A549 (cell line): Measurements from ENCODE around the gene LAMC3. TPM values are rescaled to one million over a fixed set of nuclear protein-coding genes. Genes with fewer than 3 reads are reported as not detected.

Experiments used
- ATAC-seq, 2 experiments: fragments of 200-7000 bp in 1 of 2; fragments of >200 bp in 1 of 2; cut with Nextera tagmentation in 1 of 2; cut with Tn5 transposase in 1 of 2; 3 replicates each; pipeline versions ENCODE4 v1.8.0 to v1.9.1; 2018 to 2020; ENCODE audit warnings: mild to moderate bottlenecking in 1 of 2, moderate library complexity in 1 of 2
- CTCF ChIA-PET: fragments of 300-600 bp; sonication (Branson Sonifier 250); formaldehyde crosslinking; extraction: SDS; loops from one replicate; lab custom pipeline; 2021; ENCODE audit warnings: antibody characterized with exemption, inconsistent platforms; lab: Yijun Ruan, JAX
- POLR2A ChIA-PET: fragments of 350-600 bp; formaldehyde crosslinking; extraction: SDS; loops from one replicate; lab custom pipeline; 2021; ENCODE audit warnings: antibody characterized with exemption, inconsistent platforms; lab: Yijun Ruan, JAX
- DNase-seq, 2 experiments: peaks; one replicate each; pipeline versions ENCODE4 v3.0.0 to v3.0.0-alpha.2; 2011 to 2016; ENCODE audit warnings: low read depth in 1 of 2, low spot score in 1 of 2
- FAIRE-seq: peaks from 2 replicates; lab custom pipeline; 2011; peaks lifted over from hg19 to GRCh38; lab: Jason Lieb, UNC
- H3K27ac ChIP-seq, 2 experiments: fragments of >200 bp; sonication (Bioruptor Twin); formaldehyde crosslinking; 3 replicates each; pipeline ENCODE4 v1.5.1; 2016 to 2017
- H3K4me1 ChIP-seq: fragments of >200 bp; sonication (Bioruptor Twin); formaldehyde crosslinking; 3 replicates; pipeline ENCODE4 v1.6.1; 2016
- H3K4me2 ChIP-seq: fragments of >200 bp; sonication (Bioruptor Twin); formaldehyde crosslinking; 3 replicates; pipeline ENCODE4 v1.6.1; 2016
- H3K4me3 ChIP-seq: fragments of >200 bp; sonication (Bioruptor Twin); formaldehyde crosslinking; 3 replicates; pipeline ENCODE4 v1.5.1; 2016
- H3K9me3 ChIP-seq: fragments of >200 bp; sonication (Bioruptor Twin); formaldehyde crosslinking; 3 replicates; pipeline ENCODE4 v1.6.1; 2016
- CEBPB ChIP-seq, 2 experiments: fragments of >200 bp in 1 of 2; sonication (Bioruptor Twin) in 1 of 2; formaldehyde crosslinking in 1 of 2; IDR thresholded peaks; 2 replicates each; pipeline ENCODE4 v1.6.1; 2012 to 2016
- CHD2 ChIP-seq: fragments of 150-350 bp; IDR thresholded peaks from 2 replicates; pipeline ENCODE4 v1.6.1; 2014; ENCODE audit warnings: low read length; ENCODE audit not compliant: partially characterized antibody
- ESRRA ChIP-seq: fragments of 150-350 bp; IDR thresholded peaks from 2 replicates; pipeline ENCODE4 v1.6.1; 2014; ENCODE audit warnings: mild to moderate bottlenecking, low read length, borderline replicate concordance
- HEYL ChIP-seq: fragments of 250-450 bp; sonication (Bioruptor Pico); IDR thresholded peaks from 2 replicates; pipeline ENCODE4 v1.8.0; 2021; ENCODE audit warnings: mild to moderate bottlenecking, moderate library complexity
- HOXA7 ChIP-seq: fragments of 250-450 bp; sonication (Bioruptor Pico); IDR thresholded peaks from 2 replicates; pipeline ENCODE4 v1.5.0; 2020; ENCODE audit warnings: mild to moderate bottlenecking, moderate library complexity
- KDM1A ChIP-seq: fragments of 200-600 bp; sonication (generic); IDR thresholded peaks from 2 replicates; pipeline ENCODE4 v1.6.1; 2016; ENCODE audit warnings: low read depth, mild to moderate bottlenecking
- MAZ ChIP-seq: fragments of 150-350 bp; IDR thresholded peaks from 2 replicates; pipeline ENCODE4 v1.6.1; 2014; ENCODE audit warnings: antibody characterized with exemption, low read depth, low read length, borderline replicate concordance
- MYC ChIP-seq: IDR thresholded peaks from 2 replicates; pipeline ENCODE4 v1.6.1; 2012; ENCODE audit warnings: mild to moderate bottlenecking, inconsistent platforms, low read length, improper control_type of control experiment, borderline replicate concordance
- NPAS2 ChIP-seq: fragments of 250-450 bp; sonication (Bioruptor Pico); IDR thresholded peaks from 2 replicates; pipeline ENCODE4 v1.8.0; 2022; ENCODE audit warnings: mild to moderate bottlenecking, moderate library complexity, borderline replicate concordance
- ZNF302 ChIP-seq: fragments of 250-450 bp; sonication (Bioruptor Pico); IDR thresholded peaks from 2 replicates; pipeline ENCODE4 v1.9.0; 2021; ENCODE audit warnings: inconsistent platforms, mild to moderate bottlenecking, moderate library complexity
- WGBS: methylation state at CpG from one replicate; pipeline ENCODE4 v1.1.6; 2017; ENCODE audit errors: missing lambda C conversion rate; 5-methylcytosine and 5-hydroxymethylcytosine counted together
- polyA plus RNA-seq, 4 experiments: library from polyadenylated mRNA; depleted of rRNA in 3 of 4; stranded (reverse); fragments of >200 nt; fragmentation: RNase III in 1 of 4; extraction: RNeasy Plus Mini Kit Qiagen cat#74134 plus additional on column Dnase treatment in 1 of 4; gene quantifications; 2 replicates in 3 of 4; 3 replicates in 1 of 4; pipeline ENCODE4 v1.2.3, GENCODE V29; 2011 to 2017
- TF ChIP-seq, protein P1 (sequence below): IDR thresholded peaks from 2 replicates; pipeline ENCODE4 v1.6.1; 2012
- TF ChIP-seq, protein P2 (sequence below): fragments of 200-600 bp; sonication (generic); IDR thresholded peaks from 2 replicates; pipeline ENCODE4 v1.6.1; 2016; ENCODE audit warnings: antibody characterized with exemption, mild to moderate bottlenecking, moderate library complexity
- TF ChIP-seq, protein P3 (sequence below): fragments of >200 bp; sonication (Bioruptor Twin); formaldehyde crosslinking; IDR thresholded peaks from 2 replicates; pipeline ENCODE4 v1.6.1; 2016
- TF ChIP-seq, protein P4 (sequence below): fragments of 250-450 bp; sonication (Bioruptor Pico); IDR thresholded peaks from 2 replicates; pipeline ENCODE4 v1.5.0; 2020; ENCODE audit warnings: low read depth, mild to moderate bottlenecking, moderate library complexity
- TF ChIP-seq, protein P5 (sequence below): fragments of 450-650 bp; IDR thresholded peaks from 2 replicates; pipeline ENCODE4 v1.6.1; 2014; ENCODE audit warnings: antibody characterized with exemption

LAMC3 gene
- polyA plus RNA-seq, 2 of the 4 experiments (the other 2 are of a cell fraction) = 1.0 to 1.5 TPM

DNA sequence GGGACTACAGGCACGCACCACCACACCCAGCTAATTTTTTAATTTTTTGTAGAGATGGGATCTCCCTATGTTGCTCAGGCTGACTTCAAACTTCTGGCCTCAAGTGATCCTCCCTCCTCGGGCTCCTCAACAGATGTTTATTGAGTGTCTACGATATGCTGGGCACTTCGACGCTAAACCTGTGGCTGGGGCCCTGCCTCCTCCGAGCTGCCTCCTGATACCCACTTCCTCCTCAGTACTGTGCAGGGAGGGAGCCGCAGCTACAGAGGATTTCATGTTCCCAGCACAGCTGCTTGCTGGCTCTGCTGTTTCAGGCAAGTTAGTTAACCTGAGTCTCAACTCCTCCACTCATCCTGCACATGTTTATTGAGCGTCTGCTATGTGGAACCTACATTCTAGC, 97.0 kb downstream of the LAMC3 start:
- Histone ChIP-seq H3K4me1 (no peaks in the 10 kb centered on the region), H3K4me2 (no peak overlapping the region), H3K27ac (no peak overlapping the region), H3K9me3 (no peaks in the 10 kb centered on the region), H3K4me3 (no peak overlapping the region)
- POLR2A ChIA-PET = no interaction called here
- DNase-seq = no peak
- CTCF ChIA-PET = interaction anchor here (1.0 kb wide), 2 partner anchors 9 to 48 kb away, joined by 4 read pairs; partner anchors contain the start of gene AIF1L
- no peak for ATAC-seq
- TF ChIP-seq HEYL (no peak), KDM1A (no peak), NPAS2 (CRISPR knock-in tag) (no peak), ESRRA (no peak), ZNF302 (CRISPR knock-in tag) (no peak), CEBPB (IDR thresholded peaks at IDR 0.05) (no peak)
- TF ChIP-seq, protein P1, sequence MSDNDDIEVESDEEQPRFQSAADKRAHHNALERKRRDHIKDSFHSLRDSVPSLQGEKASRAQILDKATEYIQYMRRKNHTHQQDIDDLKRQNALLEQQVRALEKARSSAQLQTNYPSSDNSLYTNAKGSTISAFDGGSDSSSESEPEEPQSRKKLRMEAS = no peak
- TF ChIP-seq, protein P2, sequence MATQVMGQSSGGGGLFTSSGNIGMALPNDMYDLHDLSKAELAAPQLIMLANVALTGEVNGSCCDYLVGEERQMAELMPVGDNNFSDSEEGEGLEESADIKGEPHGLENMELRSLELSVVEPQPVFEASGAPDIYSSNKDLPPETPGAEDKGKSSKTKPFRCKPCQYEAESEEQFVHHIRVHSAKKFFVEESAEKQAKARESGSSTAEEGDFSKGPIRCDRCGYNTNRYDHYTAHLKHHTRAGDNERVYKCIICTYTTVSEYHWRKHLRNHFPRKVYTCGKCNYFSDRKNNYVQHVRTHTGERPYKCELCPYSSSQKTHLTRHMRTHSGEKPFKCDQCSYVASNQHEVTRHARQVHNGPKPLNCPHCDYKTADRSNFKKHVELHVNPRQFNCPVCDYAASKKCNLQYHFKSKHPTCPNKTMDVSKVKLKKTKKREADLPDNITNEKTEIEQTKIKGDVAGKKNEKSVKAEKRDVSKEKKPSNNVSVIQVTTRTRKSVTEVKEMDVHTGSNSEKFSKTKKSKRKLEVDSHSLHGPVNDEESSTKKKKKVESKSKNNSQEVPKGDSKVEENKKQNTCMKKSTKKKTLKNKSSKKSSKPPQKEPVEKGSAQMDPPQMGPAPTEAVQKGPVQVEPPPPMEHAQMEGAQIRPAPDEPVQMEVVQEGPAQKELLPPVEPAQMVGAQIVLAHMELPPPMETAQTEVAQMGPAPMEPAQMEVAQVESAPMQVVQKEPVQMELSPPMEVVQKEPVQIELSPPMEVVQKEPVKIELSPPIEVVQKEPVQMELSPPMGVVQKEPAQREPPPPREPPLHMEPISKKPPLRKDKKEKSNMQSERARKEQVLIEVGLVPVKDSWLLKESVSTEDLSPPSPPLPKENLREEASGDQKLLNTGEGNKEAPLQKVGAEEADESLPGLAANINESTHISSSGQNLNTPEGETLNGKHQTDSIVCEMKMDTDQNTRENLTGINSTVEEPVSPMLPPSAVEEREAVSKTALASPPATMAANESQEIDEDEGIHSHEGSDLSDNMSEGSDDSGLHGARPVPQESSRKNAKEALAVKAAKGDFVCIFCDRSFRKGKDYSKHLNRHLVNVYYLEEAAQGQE = no peak
- TF ChIP-seq, protein P3, sequence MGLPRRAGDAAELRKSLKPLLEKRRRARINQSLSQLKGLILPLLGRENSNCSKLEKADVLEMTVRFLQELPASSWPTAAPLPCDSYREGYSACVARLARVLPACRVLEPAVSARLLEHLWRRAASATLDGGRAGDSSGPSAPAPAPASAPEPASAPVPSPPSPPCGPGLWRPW = no peak
- no peak for FAIRE-seq
- 84% methylated on average over 8 of the region's 8 CpGs for WGBS

DNA sequence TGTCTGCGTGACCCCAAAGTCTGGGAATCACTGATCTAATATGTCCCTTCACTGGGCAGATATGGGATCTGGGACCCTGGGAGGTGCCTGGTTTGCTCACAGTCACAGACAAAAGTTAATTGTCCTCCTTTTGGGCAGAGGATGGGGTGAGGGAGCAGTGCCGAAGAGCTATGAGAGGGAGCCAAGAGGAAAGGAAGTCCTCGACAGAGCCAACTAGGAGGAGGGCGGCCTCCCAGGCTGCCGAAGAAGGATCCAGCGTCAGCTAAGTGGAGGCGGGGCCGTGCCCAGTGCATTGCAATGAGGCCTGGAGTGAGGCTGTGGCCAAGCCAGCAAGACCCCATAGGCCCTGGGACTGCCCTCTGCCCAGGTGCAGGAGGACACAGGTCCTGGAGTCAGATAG, 98.8 kb downstream of the LAMC3 start:
- ChIA-PET POLR2A (no interaction called here), CTCF (interaction anchor here (1.4 to 1.9 kb wide), 2 partner anchors 9 to 51 kb away, joined by 6 to 8 read pairs; no protein-coding TSS in a partner anchor)
- 85% methylated on average over 8 of the region's 8 CpGs for WGBS

More for the DNA sequence above, 98.8 kb downstream of the LAMC3 start:
- no peak; a peak in 1 of 6 replicates for ATAC-seq
- TF ChIP-seq MAZ (no peak), CHD2 (no peak), MYC (no peak), HEYL (no peak), HOXA7 (CRISPR knock-in tag) (no peak)
- TF ChIP-seq, protein P3 = no peak
- TF ChIP-seq, protein P4, sequence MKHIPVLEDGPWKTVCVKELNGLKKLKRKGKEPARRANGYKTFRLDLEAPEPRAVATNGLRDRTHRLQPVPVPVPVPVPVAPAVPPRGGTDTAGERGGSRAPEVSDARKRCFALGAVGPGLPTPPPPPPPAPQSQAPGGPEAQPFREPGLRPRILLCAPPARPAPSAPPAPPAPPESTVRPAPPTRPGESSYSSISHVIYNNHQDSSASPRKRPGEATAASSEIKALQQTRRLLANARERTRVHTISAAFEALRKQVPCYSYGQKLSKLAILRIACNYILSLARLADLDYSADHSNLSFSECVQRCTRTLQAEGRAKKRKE (CRISPR knock-in tag) = no peak
- TF ChIP-seq, protein P5, sequence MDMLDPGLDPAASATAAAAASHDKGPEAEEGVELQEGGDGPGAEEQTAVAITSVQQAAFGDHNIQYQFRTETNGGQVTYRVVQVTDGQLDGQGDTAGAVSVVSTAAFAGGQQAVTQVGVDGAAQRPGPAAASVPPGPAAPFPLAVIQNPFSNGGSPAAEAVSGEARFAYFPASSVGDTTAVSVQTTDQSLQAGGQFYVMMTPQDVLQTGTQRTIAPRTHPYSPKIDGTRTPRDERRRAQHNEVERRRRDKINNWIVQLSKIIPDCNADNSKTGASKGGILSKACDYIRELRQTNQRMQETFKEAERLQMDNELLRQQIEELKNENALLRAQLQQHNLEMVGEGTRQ = no peak
- TF ChIP-seq, all 56 proteins: peak for 0
- FAIRE-seq = no peak
- H3K4me1 ChIP-seq = 0 out of 3 replicates have a peak, but pooled peaks cover 4% of the 10 kb centered on the region
- H3K9me3 ChIP-seq = no peaks in the 10 kb centered on the region
- no peak overlapping the region for H3K4me2 ChIP-seq
- no peak for DNase-seq
- H3K27ac ChIP-seq = no peak overlapping the region
- H3K4me3 ChIP-seq = no peak overlapping the region
